Esophagus squamous epithelium (tissue), 5 donors: ENCODE results near the gene KHSRP. TPM values are rescaled to one million over a fixed set of nuclear protein-coding genes. Genes with fewer than 3 reads are reported as not detected.

ENCODE experiments used
- DNase-seq: peaks from one replicate; lab custom pipeline; 2025; lab: John Stamatoyannopoulos, UW
- H3K27ac ChIP-seq, 4 donors: fragments of 200-600 bp; sonication (generic); one replicate each; pipeline ENCODE4 v1.5.1; 2016 to 2019; ENCODE audit warnings: mild to moderate bottlenecking in 1 of 4
- H3K27me3 ChIP-seq, 4 donors: fragments of 200-600 bp; sonication (generic); 1 replicate in 3 of 4; 2 replicates in 1 of 4; pipeline versions ENCODE4 v1.5.1 to v1.6.0; 2017 to 2021; ENCODE audit warnings: antibody characterized with exemption in 1 of 4
- H3K36me3 ChIP-seq, 3 donors: fragments of 200-600 bp; sonication (generic); one replicate each; pipeline ENCODE4 v1.5.1; 2016 to 2019
- H3K4me1 ChIP-seq, 3 donors: fragments of 200-600 bp; sonication (generic); one replicate each; pipeline ENCODE4 v1.5.1; 2017 to 2019
- H3K4me3 ChIP-seq, 4 donors: fragments of 200-600 bp; sonication (generic); 1 replicate in 3 of 4; 2 replicates in 1 of 4; pipeline ENCODE4 v1.5.1; 2016 to 2019; ENCODE audit warnings: mild to moderate bottlenecking in 2 of 4, moderate library complexity in 1 of 4
- H3K9me3 ChIP-seq, 3 donors: fragments of 200-600 bp; sonication (generic); one replicate each; pipeline ENCODE4 v1.5.1; 2016 to 2019
- CTCF ChIP-seq, 6 experiments: fragments of 450-650 bp in 4 of 6; fragments of 200-600 bp in 2 of 6; sonication (generic) in 2 of 6; IDR thresholded peaks; one replicate each; pipeline ENCODE4 v1.5.1; 2016 to 2019; ENCODE audit warnings: antibody characterized with exemption in 6 of 6, mild to moderate bottlenecking in 4 of 6, moderate library complexity in 4 of 6
- POLR2A ChIP-seq, 4 donors: fragments of 450-650 bp; IDR thresholded peaks; one replicate each; pipeline ENCODE4 v1.6.1; 2017; ENCODE audit warnings: antibody characterized with exemption in 4 of 4, mild to moderate bottlenecking in 4 of 4, moderate library complexity in 3 of 4
- WGBS, 2 donors: methylation state at CpG; one replicate each; pipeline ENCODE4 v1.1.5; 2018; 5-methylcytosine and 5-hydroxymethylcytosine counted together
- intact Hi-C: fragments of 100-400 bp; cut with DNase I; formaldehyde crosslinking; loops from one replicate; pipeline ENCODE4 v1.15.0; 2022
- total RNA-seq, 4 donors: library from RNA; depleted of rRNA; stranded (reverse); fragments of >200 nt; gene quantifications; one replicate each; pipeline ENCODE4 v1.1.0, GENCODE V29; 2016
- donor health status: DM: yes; HTN: yes; CAD: no.

The KHSRP gene
- total RNA-seq, 4 donors from 2014 or later = 111 to 158 (median 125) TPM

DNA sequence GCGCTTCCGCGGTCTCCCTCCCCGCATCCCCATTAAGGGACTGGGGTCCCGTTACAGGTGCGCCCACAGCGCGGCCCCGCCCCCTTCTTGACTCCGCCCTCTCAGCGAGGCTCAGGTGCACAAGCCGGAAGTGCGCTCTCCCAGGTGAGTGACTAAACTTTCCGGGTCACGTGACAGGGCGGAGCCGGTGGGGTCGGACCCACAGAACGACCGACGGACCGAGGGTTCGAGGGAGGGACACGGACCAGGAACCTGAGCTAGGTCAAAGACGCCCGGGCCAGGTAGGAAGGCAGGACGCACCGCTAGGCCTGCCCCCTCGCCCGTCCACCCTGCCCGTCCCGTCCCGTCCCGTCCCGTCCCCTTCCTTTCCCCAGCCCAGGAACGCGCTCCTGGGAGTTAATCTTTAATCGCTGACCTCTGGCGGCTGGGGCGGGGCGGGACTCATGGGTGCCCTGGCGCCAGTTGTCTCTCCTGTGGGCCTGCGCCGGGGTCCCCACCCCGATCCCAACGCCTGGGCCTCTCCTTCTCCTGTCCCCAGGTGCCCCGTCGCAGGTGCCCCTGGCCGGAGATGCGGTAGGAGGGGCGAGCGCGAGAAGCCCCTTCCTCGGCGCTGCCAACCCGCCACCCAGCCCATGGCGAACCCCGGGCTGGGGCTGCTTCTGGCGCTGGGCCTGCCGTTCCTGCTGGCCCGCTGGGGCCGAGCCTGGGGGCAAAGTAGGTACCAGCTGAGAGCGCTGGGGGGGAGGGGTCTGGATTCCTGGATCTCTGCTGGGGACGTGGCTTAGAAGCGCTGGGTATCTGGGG lies 39.7 kb upstream of the KHSRP start, which contains the start of gene CRB3:
Gene CRB3, plus strand, starts transcription at position 202 of the 804 bp plus-strand sequence. Its CDS starts 431 bp downstream, at position 633.
- Histone ChIP-seq H3K27ac (peak within 1 kb of the TSS; percentile 74 to 94 (median 88)), H3K9me3 (no peaks in the 10 kb centered on the region), H3K36me3 (peaks cover 0 to 35% (median 0%) of the 10 kb centered on the region in 3 donors), H3K4me3 (peak within 1 kb of the TSS; percentile 69 to 75 (median 73)), H3K4me1 (peaks cover 0 to 56% (median 10%) of the 10 kb centered on the region in 3 donors), H3K27me3 (peaks cover 0 to 26% (median 0%) of the 10 kb centered on the region in 4 donors)
- TF ChIP-seq POLR2A (IDR thresholded peaks at IDR 0.05) (peak in 3 of 4 donors; percentile 27 to 55 (median 28)), CTCF (IDR thresholded peaks at IDR 0.05) (no peak)
- 0 to 5% methylated on average over 3 to 18 of the region's 65 CpGs for WGBS, 2 donors
- intact Hi-C loops = no loop called here
- DNase-seq = no peak

DNA sequence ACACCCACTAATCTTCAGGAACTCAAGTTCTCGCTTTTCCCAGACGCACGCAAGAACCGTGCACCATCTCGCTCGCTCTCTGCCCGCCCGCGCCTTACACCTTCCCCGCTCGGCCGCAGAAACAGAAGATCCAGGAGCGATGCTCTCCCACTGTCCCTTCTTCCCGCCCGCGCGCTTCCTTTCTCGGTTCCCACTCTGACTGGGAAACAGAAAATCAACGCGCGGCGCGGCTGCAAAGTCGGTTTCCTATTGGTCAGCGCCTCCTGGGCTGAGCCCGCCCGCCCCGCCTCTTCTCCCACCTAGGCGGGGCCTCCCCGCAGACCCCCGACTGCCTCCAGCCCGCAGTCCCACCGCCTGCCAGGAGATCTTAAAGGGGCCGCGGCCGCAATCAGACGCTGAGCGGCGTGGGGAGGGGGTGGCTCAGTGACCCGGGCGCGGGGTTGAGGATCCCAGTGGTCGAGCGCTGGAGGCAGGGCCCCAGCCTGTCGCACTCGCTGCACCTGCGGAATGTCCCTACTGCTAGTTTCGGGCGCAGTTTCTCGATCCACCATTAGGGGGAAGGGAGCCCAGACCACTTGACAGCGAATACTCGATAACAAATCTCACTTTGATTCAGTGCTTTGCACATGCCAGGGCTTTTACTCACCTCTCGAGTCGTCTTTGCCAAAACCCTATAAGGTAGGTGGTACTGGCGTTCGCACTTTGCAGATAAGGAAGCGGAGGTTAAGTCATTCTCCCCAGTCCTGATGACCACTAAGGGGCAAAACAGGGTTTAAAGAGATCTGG lies 35.7 kb upstream of the KHSRP start:
- Histone ChIP-seq H3K36me3 (peaks cover 0 to 21% (median 0%) of the 10 kb centered on the region in 3 donors), H3K27me3 (peaks cover 0 to 22% (median 0%) of the 10 kb centered on the region in 4 donors), H3K9me3 (no peaks in the 10 kb centered on the region), H3K4me3 (peak overlapping the region; percentile 71 to 94 (median 88)), H3K4me1 (peaks cover 0 to 71% (median 20%) of the 10 kb centered on the region in 3 donors), H3K27ac (peak overlapping the region; percentile 83 to 94 (median 89))
- 0 to 1% methylated on average over 29 to 39 of the region's 57 CpGs for WGBS, 2 donors
- TF ChIP-seq CTCF (IDR thresholded peaks at IDR 0.05) (peak; percentile 60 to 77 (median 70)), POLR2A (IDR thresholded peaks at IDR 0.05) (peak in 2 of 4 donors; percentile 22 to 44)
- intact Hi-C loops = no loop called here
- DNase-seq = peak; percentile 74

DNA sequence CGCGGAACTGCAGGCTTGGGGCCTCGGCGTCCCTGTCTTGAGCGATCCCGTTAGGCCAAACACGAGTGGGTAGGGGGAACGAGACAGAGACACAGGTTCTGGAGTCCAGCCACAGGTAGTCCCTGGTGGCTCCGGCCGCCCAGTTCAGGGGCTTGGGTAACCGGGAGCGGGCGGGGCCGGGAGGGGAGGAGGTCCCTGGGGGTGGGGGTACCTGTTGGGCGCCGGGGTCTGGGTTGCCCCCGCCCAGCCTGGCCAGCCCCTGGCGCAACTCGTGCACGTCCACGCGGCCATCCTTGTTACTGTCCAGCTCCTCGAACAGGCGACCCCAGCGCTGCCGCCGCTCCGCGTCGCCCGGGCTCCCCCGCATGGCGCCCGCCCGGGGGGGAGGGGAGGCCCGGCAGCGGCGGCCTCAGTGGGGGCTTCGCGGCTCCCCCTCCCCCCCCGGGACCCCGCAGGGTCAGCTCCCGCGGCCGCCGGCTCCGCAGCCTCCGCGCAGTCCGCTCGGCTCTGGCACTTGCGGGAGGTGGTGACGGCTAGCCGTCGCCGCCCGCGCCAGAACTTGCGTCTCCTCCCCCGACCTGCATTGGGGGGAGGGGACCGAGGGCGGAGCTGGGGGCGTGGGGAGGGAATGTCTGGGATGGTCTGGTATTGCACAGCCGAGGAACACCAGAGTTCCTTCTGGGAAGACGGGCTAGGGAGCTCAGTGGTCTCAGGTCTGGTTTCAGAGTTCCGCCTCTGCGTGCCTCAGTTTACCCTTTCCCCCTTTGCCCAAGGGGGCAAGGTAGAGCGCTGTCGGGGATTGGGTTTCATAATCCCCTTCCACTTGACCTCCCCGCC lies 34.9 kb upstream of the KHSRP start, which contains the start of gene SLC25A23:
Gene SLC25A23, minus strand, starts transcription at position 531 of the 837 bp plus-strand sequence. Its CDS starts 164 bp downstream, at position 367.
- DNase-seq = no peak
- WGBS, 2 donors = 0 to 3% methylated on average over 7 to 14 of the region's 70 CpGs

More for the DNA sequence above, 34.9 kb upstream of the KHSRP start, which contains the start of gene SLC25A23:
- peak within 1 kb of the TSS; percentile 71 to 94 (median 88) for H3K4me3 ChIP-seq
- peaks cover 0 to 63% (median 20%) of the 10 kb centered on the region in 3 donors for H3K4me1 ChIP-seq
- peaks cover 0 to under 1% (median under 1%) of the 10 kb centered on the region in 3 donors for H3K9me3 ChIP-seq
- intact Hi-C loops = no loop called here
- peaks cover 0 to 29% (median 0%) of the 10 kb centered on the region in 3 donors for H3K36me3 ChIP-seq
- H3K27me3 ChIP-seq = peaks cover 0 to 14% (median 0%) of the 10 kb centered on the region in 4 donors
- peak within 1 kb of the TSS; percentile 83 to 94 (median 89) for H3K27ac ChIP-seq
- TF ChIP-seq POLR2A (IDR thresholded peaks at IDR 0.05) = peak in 1 of 4 donors; percentile 36
- no peak for TF ChIP-seq CTCF (IDR thresholded peaks at IDR 0.05)
